Measurements from ENCODE around the gene ZNF316. TPM values are rescaled to one million over a fixed set of nuclear protein-coding genes. Genes with fewer than 3 reads are reported as not detected.

Gene ZNF316
- total RNA-seq, 2 donors from 2014 or later: 16.1 to 23.9 TPM

DNA sequence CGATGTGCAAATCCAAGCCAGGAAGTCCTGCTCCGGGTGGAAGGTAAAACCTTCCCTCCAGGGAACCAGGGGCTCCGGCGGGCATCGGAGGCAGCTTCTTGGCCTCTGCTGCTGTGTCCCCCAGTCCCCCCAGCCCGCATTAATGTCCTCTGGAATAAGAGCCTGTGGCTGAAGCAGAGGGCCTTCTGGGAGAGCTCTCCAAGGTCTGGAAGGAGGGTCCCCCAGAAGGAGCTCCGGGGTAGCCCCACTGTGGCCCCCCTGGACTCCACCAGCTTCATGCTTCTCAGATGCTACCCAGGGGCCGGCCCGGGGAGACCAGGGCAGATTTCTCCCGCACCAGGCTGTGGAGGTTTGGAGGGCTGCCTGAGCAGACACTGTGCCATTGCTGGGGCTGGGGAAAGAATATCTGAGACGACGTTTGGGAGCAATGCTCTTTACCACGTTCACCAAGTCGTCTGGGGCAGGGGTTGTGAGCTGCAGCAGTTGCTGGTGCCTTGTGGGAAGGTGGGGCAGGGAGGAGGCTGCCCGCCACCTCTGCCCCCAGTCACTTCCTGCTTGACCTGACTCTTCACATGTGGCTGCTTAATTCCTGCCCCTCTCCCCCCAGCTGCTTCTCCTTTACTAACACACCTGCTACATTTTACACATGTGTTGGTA lies 13.4 kb upstream of the ZNF316 start:
- H3K27me3 ChIP-seq: no peaks in the 10 kb centered on the region
- no peak overlapping the region for H3K4me3 ChIP-seq
- no peak for DNase-seq
- TF ChIP-seq, protein P1, sequence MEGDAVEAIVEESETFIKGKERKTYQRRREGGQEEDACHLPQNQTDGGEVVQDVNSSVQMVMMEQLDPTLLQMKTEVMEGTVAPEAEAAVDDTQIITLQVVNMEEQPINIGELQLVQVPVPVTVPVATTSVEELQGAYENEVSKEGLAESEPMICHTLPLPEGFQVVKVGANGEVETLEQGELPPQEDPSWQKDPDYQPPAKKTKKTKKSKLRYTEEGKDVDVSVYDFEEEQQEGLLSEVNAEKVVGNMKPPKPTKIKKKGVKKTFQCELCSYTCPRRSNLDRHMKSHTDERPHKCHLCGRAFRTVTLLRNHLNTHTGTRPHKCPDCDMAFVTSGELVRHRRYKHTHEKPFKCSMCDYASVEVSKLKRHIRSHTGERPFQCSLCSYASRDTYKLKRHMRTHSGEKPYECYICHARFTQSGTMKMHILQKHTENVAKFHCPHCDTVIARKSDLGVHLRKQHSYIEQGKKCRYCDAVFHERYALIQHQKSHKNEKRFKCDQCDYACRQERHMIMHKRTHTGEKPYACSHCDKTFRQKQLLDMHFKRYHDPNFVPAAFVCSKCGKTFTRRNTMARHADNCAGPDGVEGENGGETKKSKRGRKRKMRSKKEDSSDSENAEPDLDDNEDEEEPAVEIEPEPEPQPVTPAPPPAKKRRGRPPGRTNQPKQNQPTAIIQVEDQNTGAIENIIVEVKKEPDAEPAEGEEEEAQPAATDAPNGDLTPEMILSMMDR (IDR thresholded peaks at IDR 0.05): no peak
- no peaks in the 10 kb centered on the region for H3K9me3 ChIP-seq
- H3K4me1 ChIP-seq: no peaks in the 10 kb centered on the region
- no peaks in the 10 kb centered on the region for H3K36me3 ChIP-seq
- no peak overlapping the region for H3K9ac ChIP-seq (ENCODE audit: low read depth in 2 of 2, low read length in 2 of 2)
- intact Hi-C loops (cut with DNase I): no loop called here
- H3K27ac ChIP-seq: no peak overlapping the region

DNA sequence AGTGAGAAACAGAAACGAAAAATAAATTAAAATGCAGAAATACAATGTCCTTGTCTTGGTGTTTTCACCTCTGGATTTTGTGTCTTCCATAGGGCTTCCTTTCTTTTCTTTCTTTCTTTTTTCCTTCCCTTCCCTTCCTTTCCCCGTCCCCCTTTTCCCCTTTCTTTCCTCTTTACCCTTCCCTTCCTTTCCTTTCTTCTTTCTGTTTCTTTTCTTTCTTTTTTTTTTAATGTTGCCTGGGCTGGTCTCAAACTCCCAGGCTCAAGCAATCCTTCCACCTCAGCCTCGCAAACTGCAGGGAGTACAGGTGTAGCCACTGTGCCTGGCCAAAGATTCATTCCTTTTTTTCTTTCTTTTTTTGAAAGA lies 12.9 kb upstream of the ZNF316 start:
- TF ChIP-seq, protein P1 (IDR thresholded peaks at IDR 0.05): no peak
- no peak overlapping the region for H3K9ac ChIP-seq (ENCODE audit: low read depth in 2 of 2, low read length in 2 of 2)
- H3K4me3 ChIP-seq: no peak overlapping the region
- DNase-seq: no peak
- no peaks in the 10 kb centered on the region for H3K36me3 ChIP-seq
- H3K27ac ChIP-seq: no peak overlapping the region
- H3K27me3 ChIP-seq: no peaks in the 10 kb centered on the region
- no peaks in the 10 kb centered on the region for H3K9me3 ChIP-seq
- H3K4me1 ChIP-seq: no peaks in the 10 kb centered on the region
- intact Hi-C loops (cut with DNase I): no loop called here

DNA sequence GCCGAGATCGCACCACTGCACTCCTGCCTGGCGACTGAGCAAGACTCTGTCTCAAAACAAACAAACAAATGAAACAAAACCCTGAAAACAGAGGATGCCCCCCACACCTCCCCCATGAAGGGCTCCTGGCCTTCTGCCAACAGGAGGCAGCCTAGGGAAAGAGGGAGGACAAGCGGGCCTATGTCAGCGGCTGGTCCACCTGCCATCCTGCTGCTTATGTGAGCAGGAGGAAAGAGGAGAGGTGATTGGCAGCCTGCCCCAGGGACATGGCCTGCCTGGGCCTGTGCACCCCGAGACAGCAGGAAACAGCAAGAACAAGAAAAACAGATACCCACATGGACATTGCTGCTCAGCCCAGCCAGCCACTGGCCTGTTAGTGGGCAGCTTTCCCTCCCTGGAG lies 9.1 kb upstream of the ZNF316 start:
- Histone ChIP-seq H3K36me3 (no peaks in the 10 kb centered on the region), H3K4me3 (no peak overlapping the region), H3K9ac (ENCODE audit: low read depth in 2 of 2, low read length in 2 of 2) (no peak overlapping the region), H3K4me1 (no peaks in the 10 kb centered on the region), H3K27ac (no peak overlapping the region), H3K9me3 (no peaks in the 10 kb centered on the region), H3K27me3 (no peaks in the 10 kb centered on the region)
- no peak for DNase-seq
- TF ChIP-seq, protein P1 (IDR thresholded peaks at IDR 0.05): no peak
- intact Hi-C loops (cut with DNase I): no loop called here

DNA sequence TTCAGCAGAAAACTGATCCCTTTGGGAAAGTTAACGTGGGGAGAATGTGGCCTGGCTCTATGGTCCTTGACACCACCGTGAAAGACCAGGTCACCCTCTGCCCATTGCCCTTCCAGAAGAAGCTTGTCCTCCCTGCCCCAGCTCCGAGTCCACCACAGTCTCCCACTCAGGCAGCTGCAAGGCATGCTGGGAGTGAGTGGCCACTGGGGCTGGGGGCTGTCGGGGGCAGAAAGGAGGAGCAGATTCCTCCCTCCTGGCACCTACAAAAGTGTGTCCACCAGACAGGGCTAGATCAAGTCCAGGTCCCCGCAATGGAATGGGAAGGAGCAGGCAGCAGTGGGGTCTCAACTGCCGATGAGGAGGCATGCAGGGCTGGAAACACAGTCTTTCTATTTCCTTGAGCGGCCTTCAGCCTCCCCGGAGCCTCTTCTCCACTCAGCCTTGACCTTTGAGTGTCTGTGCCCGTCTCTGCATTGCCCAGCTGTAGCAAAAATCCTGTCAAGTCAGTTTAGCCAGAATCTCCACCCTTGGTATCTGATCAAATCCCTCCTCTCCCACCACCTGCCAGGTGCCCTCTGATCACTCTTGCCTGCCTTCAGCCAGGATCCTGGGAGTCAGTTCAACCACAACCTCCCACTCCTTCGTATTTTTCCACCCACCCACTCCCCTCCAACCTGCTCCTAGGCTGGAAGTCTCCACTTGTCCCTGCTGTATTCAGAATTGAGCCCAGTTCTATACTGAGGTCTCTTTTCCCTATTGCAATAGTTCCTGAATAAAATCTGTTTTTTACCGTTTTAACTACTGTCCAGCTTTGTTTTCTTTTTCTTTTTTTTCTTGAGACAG lies 6.9 kb upstream of the ZNF316 start:
- Histone ChIP-seq H3K9ac (ENCODE audit: low read depth in 2 of 2, low read length in 2 of 2) (no peak overlapping the region), H3K4me3 (no peak overlapping the region), H3K27me3 (no peaks in the 10 kb centered on the region), H3K36me3 (no peaks in the 10 kb centered on the region), H3K27ac (no peak overlapping the region), H3K4me1 (no peaks in the 10 kb centered on the region), H3K9me3 (no peaks in the 10 kb centered on the region)
- intact Hi-C loops (cut with DNase I): no loop called here
- TF ChIP-seq, protein P1 (IDR thresholded peaks at IDR 0.05): no peak
- no peak for DNase-seq

DNA sequence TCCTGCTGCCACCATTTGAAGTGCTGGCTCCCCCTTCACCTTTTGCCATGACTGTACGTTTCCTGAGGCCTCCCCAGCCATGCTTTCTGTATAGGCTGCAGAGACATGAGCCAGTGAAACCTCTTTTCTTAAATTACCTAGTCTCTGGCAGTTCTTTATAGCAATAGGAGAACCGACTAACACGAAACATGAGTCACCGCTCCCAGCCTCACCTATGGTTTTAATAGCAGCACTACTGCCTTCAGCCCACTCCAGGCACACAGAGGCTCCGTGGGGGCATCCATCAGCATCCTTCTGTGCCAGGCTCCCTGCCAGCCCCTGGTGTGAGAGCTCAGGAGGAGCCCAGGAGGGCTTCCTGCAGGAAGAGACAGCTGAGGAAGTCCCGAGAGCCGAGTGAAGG lies 5.5 kb upstream of the ZNF316 start:
- H3K27me3 ChIP-seq: no peaks in the 10 kb centered on the region
- DNase-seq: no peak
- H3K4me1 ChIP-seq: no peaks in the 10 kb centered on the region
- TF ChIP-seq, protein P1 (IDR thresholded peaks at IDR 0.05): no peak
- no peak overlapping the region for H3K4me3 ChIP-seq
- H3K9me3 ChIP-seq: no peaks in the 10 kb centered on the region
- intact Hi-C loops (cut with DNase I): no loop called here
- no peaks in the 10 kb centered on the region for H3K36me3 ChIP-seq
- H3K9ac ChIP-seq (ENCODE audit: low read depth in 2 of 2, low read length in 2 of 2): no peak overlapping the region
- no peak overlapping the region for H3K27ac ChIP-seq
